ENCODE results near the gene TRIM45.

DNA sequence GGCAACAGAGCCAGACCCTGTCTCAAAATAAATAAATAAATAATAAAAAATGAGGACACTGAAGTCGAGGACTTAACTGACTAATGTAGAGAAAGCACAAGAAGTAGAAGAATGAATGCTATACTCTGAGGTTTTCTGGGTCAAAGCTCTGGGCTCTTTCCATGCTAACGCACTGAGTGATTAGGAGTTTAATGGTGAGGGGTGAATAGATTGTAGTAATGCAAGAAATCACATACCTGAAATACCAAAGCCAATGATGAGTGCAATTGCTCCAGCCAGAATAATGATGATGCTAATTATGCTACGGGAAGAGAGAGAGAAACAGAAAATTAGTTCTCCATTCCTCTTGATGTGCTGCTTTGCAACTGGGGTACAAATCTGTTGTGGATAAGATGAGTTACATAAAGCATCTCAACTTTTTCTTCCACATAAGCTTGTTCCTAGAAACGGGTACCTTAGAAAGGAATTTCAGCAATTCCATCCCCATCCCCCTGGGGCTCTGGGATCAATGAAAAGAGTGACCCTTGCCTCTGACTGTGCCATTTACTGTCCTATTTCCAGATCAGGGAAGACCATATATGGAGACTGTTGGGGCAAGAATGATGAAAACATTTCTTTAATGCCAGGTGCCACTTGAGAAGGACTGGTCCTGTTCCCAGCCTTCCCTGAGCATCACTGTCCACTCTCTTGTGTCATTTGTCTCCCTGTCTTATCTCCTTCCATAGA is 48.5 kb upstream of the TRIM45 start:
- no peak for TF ChIP-seq CTCF (conservative IDR thresholded peaks at IDR 0.05; ENCODE audit: low read length)
- TF ChIP-seq EZH2phosphoT487 (IDR thresholded peaks at IDR 0.05; ENCODE audit: borderline replicate concordance, low read depth, low read length) = no peak

Data from OCI-LY7 (cell line).